ENCODE measurements around the gene TCTN1.
A peak's percentile ranks its signal among the peaks of the same experiment; 100 is the strongest.

The TCTN1 gene

DNA sequence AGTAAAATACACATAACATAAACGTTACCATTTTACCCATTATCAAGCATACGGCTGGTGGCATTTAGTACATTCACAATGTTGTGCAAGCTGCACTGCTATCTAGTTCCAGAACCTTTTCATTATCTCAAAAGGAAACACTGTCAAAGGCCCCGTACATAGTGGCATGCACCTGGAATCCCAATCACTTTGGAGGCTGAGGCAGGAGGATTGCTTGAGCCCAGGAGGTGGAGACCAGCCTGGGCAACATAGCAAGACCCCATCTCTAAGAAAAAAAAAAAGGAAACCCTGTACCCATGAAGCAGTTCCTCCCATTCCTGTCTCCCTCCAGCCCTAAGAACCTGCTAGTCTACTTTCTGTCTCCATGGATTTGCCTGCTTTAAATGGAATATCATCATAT is 82.4 kb downstream of the TCTN1 start:
- no peak overlapping the region for H3K4me3 ChIP-seq
- no peak overlapping the region for H3K27ac ChIP-seq

GRCh38 chr12:110697236-110697635 is 83.3 kb downstream of the TCTN1 start:
- Histone ChIP-seq H3K4me3 (no peak overlapping the region), H3K27ac (no peak overlapping the region)

DNA sequence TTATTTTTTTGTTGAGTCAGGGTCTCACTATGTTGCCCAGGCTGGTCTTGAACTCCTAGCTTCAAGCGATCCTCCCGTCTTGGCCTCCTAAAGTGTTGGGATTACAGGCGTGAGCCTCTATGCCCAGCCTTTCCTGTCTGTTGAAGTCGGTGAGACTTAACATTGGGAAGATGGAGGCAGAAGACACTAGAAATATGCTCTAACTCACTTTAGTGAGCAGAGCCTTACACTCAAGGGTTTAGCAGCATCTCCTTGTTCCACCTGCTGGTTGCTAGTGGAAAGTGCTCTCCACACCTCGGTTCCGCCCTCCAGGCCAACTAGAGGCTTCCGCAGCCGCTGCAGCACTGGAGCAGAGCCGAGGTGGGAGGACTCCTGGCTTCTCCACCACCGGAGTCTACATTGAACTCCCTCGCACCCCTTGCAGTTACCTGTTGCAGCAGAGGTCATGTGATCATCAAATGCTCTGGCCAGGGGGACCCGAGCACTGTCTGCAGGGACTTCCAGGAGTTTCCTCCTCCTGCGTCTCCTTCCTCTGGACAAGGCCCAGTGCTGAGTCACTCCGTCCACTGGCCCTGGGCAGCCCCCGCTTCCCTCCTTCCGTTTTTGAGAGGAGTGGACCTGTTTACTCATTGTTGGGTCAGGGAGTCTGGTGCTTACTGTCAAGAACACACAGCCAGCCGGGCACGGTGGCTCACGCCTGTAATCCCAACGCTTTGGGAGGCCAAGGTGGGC is 84.4 kb downstream of the TCTN1 start:
- Histone ChIP-seq H3K27ac (peak overlapping the region in 9 of 21 experiments; percentile 4 to 51 (median 28)), H3K4me3 (no peak overlapping the region)
